Measurements from ENCODE around the gene GPRASP1. TPM values are rescaled to one million over a fixed set of nuclear protein-coding genes. Genes with fewer than 3 reads are reported as not detected.

The GPRASP1 gene
- total and polyA plus RNA-seq, 12 donors, result 3.7 to 46.7 (median 15.6) TPM

DNA sequence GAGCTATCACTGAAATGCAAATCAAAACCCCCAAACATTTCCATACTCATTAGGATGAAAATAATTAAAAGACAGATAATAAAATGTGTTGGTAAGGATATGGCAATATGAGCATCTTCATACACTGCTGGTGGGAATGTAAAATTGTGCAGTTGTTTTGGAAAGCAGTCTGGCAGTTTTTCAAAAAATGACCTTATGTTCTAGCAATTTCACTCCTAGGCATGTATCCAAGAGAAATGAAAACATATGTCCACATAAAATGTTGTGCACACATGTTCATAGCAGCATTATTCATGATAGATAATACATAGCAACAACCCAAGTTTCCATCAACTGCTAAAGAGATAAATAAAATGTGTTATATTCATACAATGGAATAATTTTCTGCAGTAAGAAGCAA, 46.2 kb downstream of the GPRASP1 start:
- intact Hi-C loops (cut with DNase I), result no loop called here
- no peaks in the 10 kb centered on the region for H3K4me1 ChIP-seq (replicated peaks in 1 of 2)
- no peak overlapping the region for H3K4me3 ChIP-seq
- no peaks in the 10 kb centered on the region for H3K27me3 ChIP-seq
- no peak overlapping the region for H3K27ac ChIP-seq
- no peaks in the 10 kb centered on the region for H3K9me3 ChIP-seq (replicated peaks in 1 of 3)
- DNase-seq, result no peak
- TF ChIP-seq, protein P1, sequence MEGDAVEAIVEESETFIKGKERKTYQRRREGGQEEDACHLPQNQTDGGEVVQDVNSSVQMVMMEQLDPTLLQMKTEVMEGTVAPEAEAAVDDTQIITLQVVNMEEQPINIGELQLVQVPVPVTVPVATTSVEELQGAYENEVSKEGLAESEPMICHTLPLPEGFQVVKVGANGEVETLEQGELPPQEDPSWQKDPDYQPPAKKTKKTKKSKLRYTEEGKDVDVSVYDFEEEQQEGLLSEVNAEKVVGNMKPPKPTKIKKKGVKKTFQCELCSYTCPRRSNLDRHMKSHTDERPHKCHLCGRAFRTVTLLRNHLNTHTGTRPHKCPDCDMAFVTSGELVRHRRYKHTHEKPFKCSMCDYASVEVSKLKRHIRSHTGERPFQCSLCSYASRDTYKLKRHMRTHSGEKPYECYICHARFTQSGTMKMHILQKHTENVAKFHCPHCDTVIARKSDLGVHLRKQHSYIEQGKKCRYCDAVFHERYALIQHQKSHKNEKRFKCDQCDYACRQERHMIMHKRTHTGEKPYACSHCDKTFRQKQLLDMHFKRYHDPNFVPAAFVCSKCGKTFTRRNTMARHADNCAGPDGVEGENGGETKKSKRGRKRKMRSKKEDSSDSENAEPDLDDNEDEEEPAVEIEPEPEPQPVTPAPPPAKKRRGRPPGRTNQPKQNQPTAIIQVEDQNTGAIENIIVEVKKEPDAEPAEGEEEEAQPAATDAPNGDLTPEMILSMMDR (IDR thresholded peaks at IDR 0.05), result no peak
- TF ChIP-seq POLR2A (IDR thresholded peaks at IDR 0.05), result no peak
- H3K36me3 ChIP-seq (replicated peaks in 1 of 2), result no peaks in the 10 kb centered on the region

Small RNA genes within 50 kb of the gene (small RNA-seq; reads per million reads assigned to genes)
- 0 reads per million in 2 donors for gene RNU6-589P

Other genes with a start within 250 kb of the GPRASP1 start
- gene NXF2B, start 211.5 kb upstream of the GPRASP1 start, total RNA-seq, result under 1 TPM in 1 of 9 donors, not detected in 8; 0.06 TPM
- gene NXF2B, start 211.5 kb upstream of the GPRASP1 start, polyA plus RNA-seq, result under 1 TPM in 2 of 3 donors, not detected in 1; 0.32 to 0.34 TPM
- gene TCP11X2, start 179.7 kb upstream of the GPRASP1 start, total RNA-seq, result under 1 TPM in 1 of 9 donors, not detected in 8; 0.28 TPM
- gene TCP11X2, start 179.7 kb upstream of the GPRASP1 start, polyA plus RNA-seq, result under 1 TPM in 1 of 3 donors, not detected in 2; 0.37 TPM
- 10 to 100 TPM in 1 of 9 donors, 1 to 10 TPM in 4, under 1 TPM in 1, not detected in 3; 0.69 to 12.6 (median 1.7) TPM for gene TMSB15A, start 134.7 kb upstream of the GPRASP1 start, total RNA-seq
- gene TMSB15A, start 134.7 kb upstream of the GPRASP1 start, polyA plus RNA-seq, result 1 to 10 TPM in 1 of 3 donors, under 1 TPM in 2; 0.27 to 2.5 (median 0.64) TPM
- gene ARMCX5, start 52.0 kb upstream of the GPRASP1 start, total RNA-seq, result 10 to 100 TPM in 7 of 9 donors, 1 to 10 TPM in 2; 8.9 to 24.5 (median 14.4) TPM
- 10 to 100 TPM in 1 of 3 donors, 1 to 10 TPM in 2; 6.4 to 21.6 (median 7.0) TPM for gene ARMCX5, start 52.0 kb upstream of the GPRASP1 start, polyA plus RNA-seq
- gene GPRASP2, start 61.0 kb downstream of the GPRASP1 start, total RNA-seq, result 10 to 100 TPM in 8 of 9 donors, 1 to 10 TPM in 1; 9.2 to 58.9 (median 21.0) TPM
- 10 to 100 TPM in 2 of 3 donors, 1 to 10 TPM in 1; 6.9 to 35.8 (median 10.9) TPM for gene GPRASP2, start 61.0 kb downstream of the GPRASP1 start, polyA plus RNA-seq
- 10 to 100 TPM in 1 of 9 donors, 1 to 10 TPM in 8; 3.6 to 10.8 (median 7.2) TPM for gene GPRASP3, start 69.3 kb downstream of the GPRASP1 start, total RNA-seq
- 1 to 10 TPM in 2 of 3 donors, under 1 TPM in 1; 0.77 to 6.9 (median 1.4) TPM for gene GPRASP3, start 69.3 kb downstream of the GPRASP1 start, polyA plus RNA-seq

All from adrenal gland (tissue), 12 donors.